BJ (cell line): ENCODE data around the gene TRAPPC5. TPM values are rescaled to one million over a fixed set of nuclear protein-coding genes. Genes with fewer than 3 reads are reported as not detected.

ENCODE experiments used
- CTCF ChIA-PET: fragments of 350-600 bp; formaldehyde crosslinking; extraction: SDS; loops from one replicate; lab custom pipeline; 2021; ENCODE audit warnings: antibody characterized with exemption, inconsistent platforms; lab: Yijun Ruan, JAX
- POLR2A ChIA-PET: fragments of 300-600 bp; sonication (Branson Sonifier 250); formaldehyde crosslinking; extraction: SDS; loops from one replicate; lab custom pipeline; 2021; ENCODE audit warnings: antibody characterized with exemption; lab: Charles Lee
- DNase-seq: peaks from one replicate; pipeline ENCODE4 v3.0.0-alpha.2; 2011; ENCODE audit warnings: low read depth
- H3K27me3 ChIP-seq: 2 replicates; pipeline ENCODE4 v1.6.0; 2011; ENCODE audit warnings: low read length; ENCODE audit not compliant: control insufficient read depth, insufficient read depth
- H3K36me3 ChIP-seq: 2 replicates; pipeline ENCODE4 v1.5.1; 2011; ENCODE audit warnings: low read length; ENCODE audit not compliant: control insufficient read depth, insufficient read depth
- H3K4me3 ChIP-seq: 2 replicates; pipeline ENCODE4 v1.5.1; 2011; ENCODE audit warnings: low read depth, mild to moderate bottlenecking, control low read depth, low read length
- CTCF ChIP-seq: IDR thresholded peaks from 2 replicates; pipeline ENCODE4 v1.5.1; 2011; ENCODE audit warnings: low read depth, mild to moderate bottlenecking, control low read depth, inconsistent platforms, low read length, moderate library complexity; ENCODE audit not compliant: insufficient read depth
- polyA minus RNA-seq: library from RNA; depleted of rRNA, polyadenylated mRNA; stranded (reverse); fragments of >200 nt; gene quantifications from 2 replicates; pipeline ENCODE4 v1.2.3, GENCODE V29; 2011; rRNA and poly(A)+ RNA removed
- polyA plus RNA-seq: library from polyadenylated mRNA; depleted of rRNA; stranded (reverse); fragments of >200 nt; gene quantifications from 2 replicates; pipeline ENCODE4 v1.2.3, GENCODE V29; 2011; rRNA removed

The TRAPPC5 gene
- 59.7 and 85.1 TPM in 2 replicates for polyA plus RNA-seq
- 22.9 and 37.9 TPM in 2 replicates for polyA minus RNA-seq

- no peak for DNase-seq
- Histone ChIP-seq H3K36me3 (peaks cover 8% of the 10 kb centered on the region), H3K27me3 (no peaks in the 10 kb centered on the region; the same call in 1 of the 2 replicates), H3K4me3 (peak within 1 kb of the TSS; percentile 100)
- ChIA-PET POLR2A (no interaction called here), CTCF (interaction anchor here (0.6 to 3.0 kb wide), 55 partner anchors 8 to 581 kb away, joined by 3 to 91 read pairs (median 4); partner anchors contain the start of genes ARHGEF18, CLEC4M, PCP2 and PET100)
- TF ChIP-seq CTCF, result peak; percentile 37; the same call in 1 of the 2 replicates
Measured at GRCh38 chr19:7680606-7681339, at the start of gene TRAPPC5. Gene TRAPPC5, plus strand, starts transcription at chr19:7680833. Its CDS starts 1,421 bp downstream, at chr19:7682254.

- Histone ChIP-seq H3K4me3 (no peak overlapping the region), H3K36me3 (peaks cover 1% of the 10 kb centered on the region; the same call in 1 of the 2 replicates), H3K27me3 (no peaks in the 10 kb centered on the region)
- no peak for DNase-seq
- ChIA-PET POLR2A (no interaction called here), CTCF (interaction anchor here (1.1 kb wide), 1 partner anchor 339 kb away, joined by 3 read pairs; no protein-coding TSS in a partner anchor)
- no peak for TF ChIP-seq CTCF
Measured at GRCh38 chr19:7631577-7631976, 49.1 kb upstream of the TRAPPC5 start.

- ChIA-PET CTCF (interaction anchor here (1.1 to 3.5 kb wide), 3 partner anchors 10 to 338 kb away, joined by 3 to 18 read pairs (median 4); partner anchors contain the start of gene TRAPPC5), POLR2A (no interaction called here)
- DNase-seq, result no peak
- H3K36me3 ChIP-seq, result peaks cover 1% of the 10 kb centered on the region; the same call in 1 of the 2 replicates
- no peak overlapping the region for H3K4me3 ChIP-seq
- TF ChIP-seq CTCF, result no peak
- no peaks in the 10 kb centered on the region for H3K27me3 ChIP-seq
Measured at GRCh38 chr19:7632340-7633203, 48.1 kb upstream of the TRAPPC5 start.

GRCh38 chr19:7633698-7634097 lies 46.9 kb upstream of the TRAPPC5 start, which contains the start of gene PCP2:
Gene PCP2, minus strand, starts transcription at chr19:7633719. Its CDS starts 262 bp downstream, at chr19:7633457.
- POLR2A ChIA-PET, result no interaction called here
- H3K27me3 ChIP-seq, result no peaks in the 10 kb centered on the region
- no peak within 1 kb of the TSS for H3K4me3 ChIP-seq
- no peak for TF ChIP-seq CTCF
- CTCF ChIA-PET, result interaction anchor here (1.4 to 3.5 kb wide), 2 partner anchors 9 to 47 kb away, joined by 4 to 18 read pairs; partner anchors contain the start of gene TRAPPC5
- no peak for DNase-seq
- peaks cover 1% of the 10 kb centered on the region; the same call in 1 of the 2 replicates for H3K36me3 ChIP-seq
